GM21825 (cell line): Measurements from ENCODE around the gene WNT10A.

Experiments used
- ATAC-seq: cut with Tn5 transposase; IDR thresholded peaks from one replicate; pipeline ENCODE4 v1.9.1; 2021; ENCODE audit warnings: mild to moderate bottlenecking, moderate library complexity; ENCODE audit not compliant: unreplicated experiment

WNT10A gene

GRCh38 chr2:218892693-218893348, 12.2 kb downstream of the WNT10A start:
- peak; percentile 41 for ATAC-seq

GRCh38 chr2:218893349-218894150, 12.9 kb downstream of the WNT10A start:
- no peak for ATAC-seq

- no peak for ATAC-seq
Observed at GRCh38 chr2:218894151-218894879, 13.7 kb downstream of the WNT10A start.

GRCh38 chr2:218894880-218895157, 14.2 kb downstream of the WNT10A start:
- no peak for ATAC-seq

- no peak for ATAC-seq
Observed at GRCh38 chr2:218895326-218895725, 14.7 kb downstream of the WNT10A start.

- ATAC-seq, result peak; percentile 10
Observed at GRCh38 chr2:218895759-218896500, 15.3 kb downstream of the WNT10A start.

- ATAC-seq, result peak; percentile 54
Observed at GRCh38 chr2:218896501-218897393, 16.1 kb downstream of the WNT10A start.

- ATAC-seq, result no peak
Observed at GRCh38 chr2:218897394-218898108, 16.9 kb downstream of the WNT10A start.

- ATAC-seq, result peak; percentile 32
Observed at GRCh38 chr2:218898109-218898878, 17.6 kb downstream of the WNT10A start.

GRCh38 chr2:218899147-218899546, 18.5 kb downstream of the WNT10A start:
- no peak for ATAC-seq

GRCh38 chr2:218902427-218902826, 21.8 kb downstream of the WNT10A start:
- ATAC-seq, result no peak

- no peak for ATAC-seq
Observed at GRCh38 chr2:218904176-218904575, 23.5 kb downstream of the WNT10A start.

- peak; percentile 96 for ATAC-seq
Observed at GRCh38 chr2:218908721-218909619, 28.3 kb downstream of the WNT10A start.

GRCh38 chr2:218910741-218911140, 30.1 kb downstream of the WNT10A start:
- ATAC-seq, result no peak

- no peak for ATAC-seq
Observed at GRCh38 chr2:218920504-218920903, 39.9 kb downstream of the WNT10A start.

GRCh38 chr2:218924757-218925156, 44.1 kb downstream of the WNT10A start:
- ATAC-seq, result no peak

GRCh38 chr2:218925434-218925833, 44.8 kb downstream of the WNT10A start:
- ATAC-seq, result no peak

GRCh38 chr2:218927422-218927821, 46.8 kb downstream of the WNT10A start:
- ATAC-seq, result no peak
